Measurements from ENCODE around the gene WWC2.

GRCh38 chr4:183172881-183173280, 73.8 kb downstream of the WWC2 start:
- TF ChIP-seq CTCF (conservative IDR thresholded peaks at IDR 0.05) (no peak), ZFX (IDR thresholded peaks at IDR 0.05) (no peak)

Measured in C4-2B (cell line).